Measurements from ENCODE around the gene ASCL4. TPM values are rescaled to one million over a fixed set of nuclear protein-coding genes. Genes with fewer than 3 reads are reported as not detected.

The ASCL4 gene
- total and polyA plus RNA-seq, 4 donors, result not detected

GRCh38 chr12:107783406-107784376 lies 9.2 kb downstream of the ASCL4 start:
- no peak for ATAC-seq (ENCODE audit: insufficient read depth, low FRiP score)
- no peaks in the 10 kb centered on the region for H3K36me3 ChIP-seq (ENCODE audit: control insufficient read depth in 4 of 4, insufficient read depth in 4 of 4, low read length in 4 of 4)
- no peaks in the 10 kb centered on the region for H3K4me1 ChIP-seq (ENCODE audit: control insufficient read depth in 5 of 5, insufficient read depth in 5 of 5, low read length in 5 of 5)
- WGBS, 2 donors, result 55 to 67% methylated on average over 6 of the region's 6 CpGs
- H3K27me3 ChIP-seq (ENCODE audit: control insufficient read depth in 3 of 3, insufficient read depth in 3 of 3, low read length in 2 of 3), result peaks cover 0 to 4% (median 3%) of the 10 kb centered on the region in 3 donors
- no peak overlapping the region for H3K9ac ChIP-seq (ENCODE audit: insufficient read depth in 1 of 2, low read length in 2 of 2)
- no peak for TF ChIP-seq CTCF (IDR thresholded peaks at IDR 0.05; ENCODE audit: control extremely low read depth, extremely low read depth)
- peaks cover 0 to 3% (median 0%) of the 10 kb centered on the region in 4 donors for H3K9me3 ChIP-seq (ENCODE audit: control insufficient read depth in 4 of 4, insufficient read depth in 3 of 4, low read length in 3 of 4)
- no peak overlapping the region for H3K27ac ChIP-seq (ENCODE audit: low read depth in 1 of 2, low read length in 1 of 2)
- no peak for DNase-seq
- no peak overlapping the region for H3K4me3 ChIP-seq

- 77 to 98% methylated on average over 2 of the region's 2 CpGs for WGBS, 2 donors
- Histone ChIP-seq H3K4me3 (no peak overlapping the region), H3K9ac (ENCODE audit: insufficient read depth in 1 of 2, low read length in 2 of 2) (no peak overlapping the region), H3K9me3 (ENCODE audit: control insufficient read depth in 4 of 4, insufficient read depth in 3 of 4, low read length in 3 of 4) (peaks cover 0 to 2% (median 0%) of the 10 kb centered on the region in 4 donors), H3K27me3 (ENCODE audit: control insufficient read depth in 3 of 3, insufficient read depth in 3 of 3, low read length in 2 of 3) (peaks cover 0 to 4% (median 0%) of the 10 kb centered on the region in 3 donors), H3K27ac (ENCODE audit: low read depth in 1 of 2, low read length in 1 of 2) (no peak overlapping the region), H3K4me1 (ENCODE audit: control insufficient read depth in 5 of 5, insufficient read depth in 5 of 5, low read length in 5 of 5) (no peaks in the 10 kb centered on the region), H3K36me3 (ENCODE audit: control insufficient read depth in 4 of 4, insufficient read depth in 4 of 4, low read length in 4 of 4) (no peaks in the 10 kb centered on the region)
- DNase-seq (no peak), ATAC-seq (ENCODE audit: insufficient read depth, low FRiP score) (no peak)
- no peak for TF ChIP-seq CTCF (IDR thresholded peaks at IDR 0.05; ENCODE audit: control extremely low read depth, extremely low read depth)
Measured at GRCh38 chr12:107788281-107788680, 13.8 kb downstream of the ASCL4 start.

- no peak for DNase-seq
- Histone ChIP-seq H3K4me1 (ENCODE audit: control insufficient read depth in 5 of 5, insufficient read depth in 5 of 5, low read length in 5 of 5) (no peaks in the 10 kb centered on the region), H3K9ac (ENCODE audit: insufficient read depth in 1 of 2, low read length in 2 of 2) (no peak overlapping the region), H3K4me3 (no peak overlapping the region), H3K36me3 (ENCODE audit: control insufficient read depth in 4 of 4, insufficient read depth in 4 of 4, low read length in 4 of 4) (no peaks in the 10 kb centered on the region), H3K27me3 (ENCODE audit: control insufficient read depth in 3 of 3, insufficient read depth in 3 of 3, low read length in 2 of 3) (peaks cover 0 to 4% (median 0%) of the 10 kb centered on the region in 3 donors), H3K27ac (ENCODE audit: low read depth in 1 of 2, low read length in 1 of 2) (no peak overlapping the region), H3K9me3 (ENCODE audit: control insufficient read depth in 4 of 4, insufficient read depth in 3 of 4, low read length in 3 of 4) (peaks cover 0 to 2% (median 0%) of the 10 kb centered on the region in 4 donors)
- WGBS, 2 donors, result 75 to 88% methylated on average over 17 of the region's 17 CpGs
- no peak for TF ChIP-seq CTCF (IDR thresholded peaks at IDR 0.05; ENCODE audit: control extremely low read depth, extremely low read depth)
- no peak for ATAC-seq (ENCODE audit: insufficient read depth, low FRiP score)
Measured at GRCh38 chr12:107788690-107789458, 14.4 kb downstream of the ASCL4 start.
